ENCODE results near the gene TP53I13.
A peak's percentile ranks its signal among the peaks of the same experiment; 100 is the strongest.
"Not testable (repeated sequence)": the region's sequence is repeated elsewhere in the genome, so short reads cannot be mapped to it uniquely, and the experiment has no call there.

The TP53I13 gene

DNA sequence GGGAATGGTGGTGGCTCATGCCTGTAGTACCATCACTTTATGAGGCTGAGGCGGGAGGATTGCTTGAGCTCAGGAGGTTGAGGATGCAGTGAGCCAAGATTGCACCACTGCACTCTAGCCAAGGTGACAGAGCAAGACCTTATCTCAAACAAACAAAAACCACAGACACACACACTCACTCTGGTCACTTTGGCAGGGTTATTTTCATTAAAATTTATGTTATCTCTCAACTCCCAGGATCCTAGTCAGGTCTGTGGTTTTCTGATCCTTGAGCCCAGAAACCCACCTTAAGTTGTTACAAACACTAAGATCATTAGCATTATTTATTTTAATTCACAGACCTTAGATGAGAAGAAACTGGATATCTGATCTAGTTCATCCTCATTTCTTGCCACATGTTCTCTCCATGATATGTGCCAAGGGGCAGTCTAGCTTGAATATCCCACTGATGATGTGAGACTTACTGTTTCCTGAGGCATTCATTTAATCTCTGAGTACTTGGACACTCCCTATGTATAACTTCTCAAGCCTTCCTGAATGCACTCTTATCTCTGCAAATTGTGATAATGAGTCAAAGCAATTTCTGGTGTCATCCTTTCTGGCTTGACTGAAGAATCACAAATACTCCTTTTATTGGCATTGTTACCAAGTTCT lies 11.3 kb upstream of the TP53I13 start:
- no peak for TF ChIP-seq TOX (CRISPR knock-in tag; IDR thresholded peaks at IDR 0.05; ENCODE audit: borderline replicate concordance)
- TF ChIP-seq ISL1 (CRISPR knock-in tag; IDR thresholded peaks at IDR 0.05) = no peak
- no peak for TF ChIP-seq RARB (CRISPR knock-in tag; IDR thresholded peaks at IDR 0.05)
- no peak for TF ChIP-seq ARNTL (CRISPR knock-in tag; IDR thresholded peaks at IDR 0.05; ENCODE audit: borderline replicate concordance, low read depth)
- no peak for TF ChIP-seq ZNF565 (CRISPR knock-in tag; conservative IDR thresholded peaks at IDR 0.05; ENCODE audit: low read depth)
- no peak for TF ChIP-seq ZNF8 (CRISPR knock-in tag; IDR thresholded peaks at IDR 0.05)
- TF ChIP-seq OSR1 (CRISPR knock-in tag; IDR thresholded peaks at IDR 0.05) = no peak
- TF ChIP-seq ZFP30 (CRISPR knock-in tag; IDR thresholded peaks at IDR 0.05) = no peak
- no peak for TF ChIP-seq ZC3H10 (CRISPR knock-in tag; IDR thresholded peaks at IDR 0.05)
- TF ChIP-seq, protein P1, sequence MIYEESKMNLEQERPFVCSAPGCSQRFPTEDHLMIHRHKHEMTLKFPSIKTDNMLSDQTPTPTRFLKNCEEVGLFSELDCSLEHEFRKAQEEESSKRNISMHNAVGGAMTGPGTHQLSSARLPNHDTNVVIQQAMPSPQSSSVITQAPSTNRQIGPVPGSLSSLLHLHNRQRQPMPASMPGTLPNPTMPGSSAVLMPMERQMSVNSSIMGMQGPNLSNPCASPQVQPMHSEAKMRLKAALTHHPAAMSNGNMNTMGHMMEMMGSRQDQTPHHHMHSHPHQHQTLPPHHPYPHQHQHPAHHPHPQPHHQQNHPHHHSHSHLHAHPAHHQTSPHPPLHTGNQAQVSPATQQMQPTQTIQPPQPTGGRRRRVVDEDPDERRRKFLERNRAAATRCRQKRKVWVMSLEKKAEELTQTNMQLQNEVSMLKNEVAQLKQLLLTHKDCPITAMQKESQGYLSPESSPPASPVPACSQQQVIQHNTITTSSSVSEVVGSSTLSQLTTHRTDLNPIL (CRISPR knock-in tag; IDR thresholded peaks at IDR 0.05; ENCODE audit: low read depth) = no peak
- no peak for TF ChIP-seq TCF4 (CRISPR knock-in tag; IDR thresholded peaks at IDR 0.05; ENCODE audit: borderline replicate concordance)
- TF ChIP-seq GLIS3 (CRISPR knock-in tag; IDR thresholded peaks at IDR 0.05) = no peak
- TF ChIP-seq, protein P2, sequence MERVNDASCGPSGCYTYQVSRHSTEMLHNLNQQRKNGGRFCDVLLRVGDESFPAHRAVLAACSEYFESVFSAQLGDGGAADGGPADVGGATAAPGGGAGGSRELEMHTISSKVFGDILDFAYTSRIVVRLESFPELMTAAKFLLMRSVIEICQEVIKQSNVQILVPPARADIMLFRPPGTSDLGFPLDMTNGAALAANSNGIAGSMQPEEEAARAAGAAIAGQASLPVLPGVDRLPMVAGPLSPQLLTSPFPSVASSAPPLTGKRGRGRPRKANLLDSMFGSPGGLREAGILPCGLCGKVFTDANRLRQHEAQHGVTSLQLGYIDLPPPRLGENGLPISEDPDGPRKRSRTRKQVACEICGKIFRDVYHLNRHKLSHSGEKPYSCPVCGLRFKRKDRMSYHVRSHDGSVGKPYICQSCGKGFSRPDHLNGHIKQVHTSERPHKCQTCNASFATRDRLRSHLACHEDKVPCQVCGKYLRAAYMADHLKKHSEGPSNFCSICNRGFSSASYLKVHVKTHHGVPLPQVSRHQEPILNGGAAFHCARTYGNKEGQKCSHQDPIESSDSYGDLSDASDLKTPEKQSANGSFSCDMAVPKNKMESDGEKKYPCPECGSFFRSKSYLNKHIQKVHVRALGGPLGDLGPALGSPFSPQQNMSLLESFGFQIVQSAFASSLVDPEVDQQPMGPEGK (CRISPR knock-in tag; IDR thresholded peaks at IDR 0.05; ENCODE audit: borderline replicate concordance) = no peak
- no peak for TF ChIP-seq BACH2 (CRISPR knock-in tag; IDR thresholded peaks at IDR 0.05; ENCODE audit: borderline replicate concordance)
- TF ChIP-seq PPARA (CRISPR knock-in tag; IDR thresholded peaks at IDR 0.05; ENCODE audit: borderline replicate concordance) = no peak
- no peak for TF ChIP-seq ESRRG (CRISPR knock-in tag; IDR thresholded peaks at IDR 0.05)
- TF ChIP-seq ZFP3 (CRISPR knock-in tag; IDR thresholded peaks at IDR 0.05) = no peak
- peak; percentile 30; the same call in 1 of the 3 replicates for ATAC-seq

- ATAC-seq = no peak
- TF ChIP-seq ZNF565 (CRISPR knock-in tag; conservative IDR thresholded peaks at IDR 0.05; ENCODE audit: low read depth) (no peak), ESRRG (CRISPR knock-in tag; IDR thresholded peaks at IDR 0.05) (no peak), ZC3H10 (CRISPR knock-in tag; IDR thresholded peaks at IDR 0.05) (no peak), POU6F1 (CRISPR knock-in tag; IDR thresholded peaks at IDR 0.05; ENCODE audit: borderline replicate concordance, low read depth) (no peak), ISL1 (CRISPR knock-in tag; IDR thresholded peaks at IDR 0.05) (no peak), TOX (CRISPR knock-in tag; IDR thresholded peaks at IDR 0.05; ENCODE audit: borderline replicate concordance) (no peak), ZNF8 (CRISPR knock-in tag; IDR thresholded peaks at IDR 0.05) (no peak), CSRNP3 (CRISPR knock-in tag; IDR thresholded peaks at IDR 0.05) (no peak), ZNF70 (CRISPR knock-in tag; IDR thresholded peaks at IDR 0.05) (no peak)
- TF ChIP-seq, protein P2 (CRISPR knock-in tag; IDR thresholded peaks at IDR 0.05; ENCODE audit: borderline replicate concordance) = no peak
- TF ChIP-seq, protein P1 (CRISPR knock-in tag; IDR thresholded peaks at IDR 0.05; ENCODE audit: low read depth) = no peak
These were observed 10.8 kb upstream of the TP53I13 start for GRCh38 chr17:29557739-29558116.

GRCh38 chr17:29558139-29558538 lies 10.4 kb upstream of the TP53I13 start:
- ATAC-seq = not testable (repeated sequence)

All from SK-N-SH treated with all-trans-retinoic acid at 6 μM for 48 hours (cell line).